GM18499 (cell line): ENCODE data around the gene CAMKMT.
"Not testable (repeated sequence)": the region's sequence is repeated elsewhere in the genome, so short reads cannot be mapped to it uniquely, and the experiment has no call there.

Experiments used
- ATAC-seq: cut with Tn5 transposase; IDR thresholded peaks from one replicate; pipeline ENCODE4 v1.9.1; 2021; ENCODE audit warnings: moderate number of reproducible peaks; ENCODE audit not compliant: insufficient read depth, unreplicated experiment

The CAMKMT gene

GRCh38 chr2:44358503-44358902 is 3.2 kb upstream of the CAMKMT start:
- ATAC-seq, result no peak

GRCh38 chr2:44360749-44361329 is 908 bp upstream of the CAMKMT start:
- no peak for ATAC-seq

GRCh38 chr2:44362207-44363015 is 664 bp downstream of the CAMKMT start:
- no peak for ATAC-seq

GRCh38 chr2:44364604-44365003 is 2.9 kb downstream of the CAMKMT start:
- no peak for ATAC-seq

DNA sequence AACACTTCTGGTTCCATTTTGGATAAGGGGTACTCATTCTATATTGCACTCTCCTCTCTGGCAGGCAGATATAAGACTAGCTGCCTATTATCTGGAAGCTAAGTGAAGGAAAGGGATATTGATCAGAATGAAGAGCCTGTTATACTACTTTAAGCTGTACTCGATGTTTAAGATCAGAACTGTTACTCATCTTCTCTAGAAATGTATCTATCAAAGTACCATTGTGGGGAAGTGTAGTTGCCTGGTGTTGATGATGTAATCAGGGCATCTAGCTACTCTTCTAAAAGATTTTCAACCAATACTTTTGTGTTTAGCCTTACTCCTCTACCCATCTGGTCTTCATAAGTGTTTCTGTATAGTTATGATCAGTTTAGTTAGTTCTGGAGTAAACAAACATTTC is 5.8 kb downstream of the CAMKMT start:
- ATAC-seq, result no peak

GRCh38 chr2:44369392-44369791 is 7.6 kb downstream of the CAMKMT start:
- no peak for ATAC-seq

DNA sequence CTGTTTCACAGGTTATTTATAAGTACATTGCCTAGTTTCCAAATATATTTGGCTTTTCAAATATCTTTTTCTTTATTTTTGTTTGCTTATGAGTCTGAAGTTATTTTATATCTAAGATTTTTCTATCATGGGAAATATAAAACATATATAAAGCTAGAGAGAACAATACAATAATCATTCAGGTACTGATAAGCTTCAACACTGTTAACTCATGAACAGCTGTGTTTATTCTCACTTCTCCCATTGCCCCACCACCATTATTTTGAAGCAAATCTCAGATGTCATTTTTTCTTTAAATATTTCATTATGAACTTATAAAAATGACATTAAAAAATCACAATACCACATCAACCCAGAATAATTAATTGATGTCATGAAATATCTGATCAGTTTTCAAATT is 9.7 kb downstream of the CAMKMT start:
- ATAC-seq, result no peak

GRCh38 chr2:44372246-44372645 is 10.5 kb downstream of the CAMKMT start:
- no peak for ATAC-seq

DNA sequence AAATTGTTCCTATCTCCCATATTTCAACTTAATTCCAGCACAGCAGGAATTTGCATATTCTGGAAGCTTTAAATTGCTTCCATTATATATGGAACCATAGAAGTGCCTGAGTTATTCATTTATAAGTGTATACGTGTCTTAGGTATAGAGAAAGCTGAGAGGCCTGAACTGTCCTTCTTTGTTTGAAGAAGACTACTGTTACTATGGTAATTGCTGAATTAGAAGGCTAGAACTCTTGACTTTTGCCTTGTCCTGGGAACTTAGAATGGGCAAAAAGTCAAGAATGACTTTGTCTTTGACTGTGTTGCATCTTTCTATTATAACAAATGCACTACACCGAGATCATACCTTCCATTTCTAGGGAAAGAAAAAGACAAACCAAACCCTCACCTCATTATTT is 15.7 kb downstream of the CAMKMT start:
- no peak for ATAC-seq

DNA sequence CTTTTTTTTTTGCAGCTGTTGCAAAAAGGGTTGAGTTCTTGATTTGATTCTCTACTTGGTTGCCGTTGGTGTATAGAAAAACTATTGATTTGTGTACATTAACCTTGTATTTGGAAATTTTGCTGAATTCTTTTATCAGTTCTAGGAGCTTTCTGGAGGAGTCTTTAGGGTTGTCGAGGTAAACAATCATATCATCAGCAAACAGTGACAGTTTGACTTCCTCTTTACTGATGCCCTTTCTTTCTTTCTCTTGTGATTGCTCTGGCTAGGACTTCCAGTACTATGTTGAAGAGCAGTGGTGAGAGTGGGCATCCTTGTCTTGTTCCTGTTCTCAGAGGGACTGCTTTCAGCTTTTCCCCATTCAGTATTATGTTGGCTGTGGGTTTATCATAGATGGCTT is 23.5 kb downstream of the CAMKMT start:
- not testable (repeated sequence) for ATAC-seq

DNA sequence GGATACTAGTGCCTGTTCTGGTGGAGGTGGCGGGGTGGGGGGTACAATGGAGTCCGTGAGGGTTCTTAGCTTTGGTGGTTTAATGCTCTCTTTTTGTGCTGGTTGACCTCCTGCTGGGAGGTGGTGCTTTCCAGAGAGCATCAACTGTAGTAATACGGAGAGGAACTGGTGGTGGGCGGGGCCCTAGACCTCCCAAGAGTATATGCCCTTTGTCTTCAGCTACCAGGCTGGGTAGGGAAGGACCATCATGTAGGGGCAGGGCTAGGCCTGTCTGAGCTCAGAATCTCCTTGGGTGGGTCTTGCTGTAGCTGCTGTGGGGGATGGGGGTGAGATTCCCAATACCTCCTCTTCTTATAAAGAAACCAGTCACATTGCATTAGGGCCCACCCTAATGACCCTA is 27.1 kb downstream of the CAMKMT start:
- no peak for ATAC-seq

DNA sequence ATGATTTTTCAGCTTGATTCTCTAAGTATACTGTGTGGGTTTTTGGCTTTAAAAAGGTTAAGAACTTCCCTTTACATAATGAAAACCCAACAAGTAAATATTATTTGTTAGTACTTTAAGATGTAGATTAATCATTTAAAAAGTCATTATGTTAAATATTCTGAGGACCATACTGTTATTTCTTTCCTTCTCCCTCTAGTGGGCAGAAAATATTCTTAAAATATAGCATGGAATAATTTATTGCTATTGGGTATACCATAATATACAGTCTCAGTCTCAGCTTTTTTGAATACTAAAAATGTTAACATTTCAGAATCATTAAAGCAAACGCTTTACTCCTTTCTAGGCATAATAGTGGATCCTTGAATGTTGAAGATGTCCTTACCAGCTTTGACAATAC is 28.1 kb downstream of the CAMKMT start:
- no peak for ATAC-seq

GRCh38 chr2:44392338-44392943 is 30.7 kb downstream of the CAMKMT start:
- ATAC-seq, result no peak

GRCh38 chr2:44397447-44398175 is 35.9 kb downstream of the CAMKMT start:
- ATAC-seq, result no peak

DNA sequence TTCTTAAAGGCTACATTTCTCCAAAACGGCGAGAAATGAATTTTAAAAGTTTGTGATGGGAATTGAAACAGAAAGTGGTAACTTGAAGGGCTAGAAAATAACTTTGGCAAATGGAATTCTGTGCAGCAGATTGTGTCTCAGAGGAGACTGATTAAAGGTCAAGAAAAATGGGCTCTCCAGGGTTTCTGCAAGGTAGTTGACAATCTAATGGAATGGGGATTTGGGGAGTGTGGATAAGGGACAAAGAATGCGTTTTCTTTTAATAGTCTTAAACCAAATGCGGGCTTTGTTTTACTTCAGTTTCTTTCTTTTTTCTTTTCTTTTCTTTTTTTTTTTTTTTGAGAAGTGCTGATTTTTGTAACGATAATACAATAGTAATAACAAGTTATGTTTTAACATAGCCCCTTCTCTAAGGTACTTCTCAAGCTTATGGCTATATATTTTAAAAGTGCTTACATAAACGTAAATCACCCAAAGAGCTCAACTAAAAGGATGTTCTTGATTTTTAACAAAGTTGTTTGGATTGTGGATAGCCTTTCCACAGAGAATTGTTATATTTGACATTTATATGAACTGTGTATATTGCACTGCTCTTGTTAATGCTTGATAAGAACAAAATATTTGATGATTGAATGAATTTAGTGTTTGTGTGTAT is 36.6 kb downstream of the CAMKMT start:
- ATAC-seq, result no peak

DNA sequence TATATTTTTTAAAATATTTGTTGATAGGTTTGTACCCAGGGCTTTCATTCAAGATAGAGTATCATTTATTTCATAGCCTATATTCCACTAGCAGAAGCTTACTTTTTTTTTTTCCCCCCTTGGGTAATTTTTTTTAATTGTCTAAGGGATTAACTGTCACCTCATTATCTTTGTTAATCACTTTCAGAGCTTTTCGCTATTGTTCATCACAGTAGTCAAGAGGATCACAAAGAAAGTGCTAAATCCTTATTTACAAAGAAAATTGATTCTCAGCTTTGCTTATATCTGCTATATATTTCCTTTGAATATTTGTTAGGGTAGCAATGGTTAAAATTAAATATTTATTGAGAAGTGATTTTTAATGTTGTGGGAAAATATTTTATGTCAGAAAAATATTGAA is 59.0 kb downstream of the CAMKMT start:
- no peak for ATAC-seq

DNA sequence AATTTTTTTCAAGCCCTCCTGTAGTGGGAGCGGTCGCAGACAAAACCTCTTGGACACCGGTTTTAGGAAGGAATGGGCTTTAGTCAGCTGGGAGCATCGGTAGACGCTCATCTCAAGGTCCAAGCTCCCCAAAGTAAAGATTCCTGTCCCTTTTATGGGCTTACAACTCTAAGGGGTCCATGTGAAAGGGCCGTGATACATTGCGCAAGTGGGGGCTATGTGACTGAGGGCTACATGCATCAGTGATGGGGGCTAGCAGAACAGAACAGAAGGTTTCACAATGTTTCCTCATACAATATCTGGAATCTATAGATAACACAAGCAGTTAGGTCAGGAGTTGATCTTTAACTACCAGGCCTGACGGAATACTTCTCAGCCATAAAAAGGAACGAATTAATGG is 62.5 kb downstream of the CAMKMT start:
- no peak for ATAC-seq

GRCh38 chr2:44429034-44429433 is 67.3 kb downstream of the CAMKMT start:
- no peak for ATAC-seq

DNA sequence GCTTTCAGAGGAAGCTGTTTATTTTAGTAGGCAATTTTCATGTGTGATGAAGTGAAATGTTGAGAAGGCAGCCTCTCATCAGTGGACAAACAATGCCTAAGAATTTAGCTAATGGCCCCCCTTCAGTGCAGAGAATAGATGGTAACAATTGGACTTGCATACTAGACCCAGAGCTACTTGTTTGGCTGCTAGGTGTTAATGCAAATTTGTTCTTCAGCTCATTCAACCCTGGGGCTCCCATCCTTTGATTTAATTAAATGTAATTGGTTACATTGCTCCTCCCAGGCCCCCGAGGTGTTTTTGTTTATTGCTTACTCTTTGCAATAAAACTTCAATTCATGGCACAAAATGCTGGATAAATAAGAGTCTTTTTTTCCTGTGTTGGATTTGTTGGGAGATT is 68.6 kb downstream of the CAMKMT start:
- no peak for ATAC-seq

DNA sequence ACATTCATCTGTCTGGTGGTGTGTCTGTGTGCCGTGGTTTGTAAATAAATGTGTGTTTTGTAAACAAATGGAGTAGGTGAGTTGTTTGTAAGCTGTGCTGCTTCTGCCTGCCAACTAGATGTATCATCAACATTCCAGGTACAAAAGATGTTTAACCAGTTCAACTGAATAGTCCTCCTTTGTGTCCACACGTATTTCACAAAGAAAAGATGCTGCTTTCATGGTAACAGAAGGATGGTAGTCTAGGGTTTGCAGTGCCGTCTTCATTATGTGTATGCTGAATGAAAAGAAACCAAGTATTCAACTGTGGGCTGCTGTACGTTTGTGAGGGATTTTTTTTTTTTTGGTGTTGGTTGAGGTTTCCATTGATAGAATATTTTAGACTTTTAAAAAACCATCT is 72.1 kb downstream of the CAMKMT start:
- no peak for ATAC-seq

GRCh38 chr2:44441200-44441599 is 79.5 kb downstream of the CAMKMT start:
- ATAC-seq, result no peak
